Endothelial cell of umbilical vein (primary cell): ENCODE measurements around the gene NTN1. TPM values are rescaled to one million over a fixed set of nuclear protein-coding genes. Genes with fewer than 3 reads are reported as not detected.

Experiments
- BruUV-seq: library from RNA; stranded (reverse); fragments of 400-500 nt; replicated peaks from 2 replicates; lab custom pipeline; 2021; lab: Mats Ljungman, UMichigan
- CTCF ChIA-PET: fragments of 300-600, 350-600 bp; sonication (Branson Sonifier 250); formaldehyde crosslinking; loops from one replicate; lab custom pipeline; 2021; ENCODE audit warnings: antibody characterized with exemption, inconsistent platforms; lab: Charles Lee
- POLR2A ChIA-PET: fragments of 300-600, 350-600 bp; sonication (Branson Sonifier 250); formaldehyde crosslinking; loops from one replicate; lab custom pipeline; 2021; ENCODE audit warnings: antibody characterized with exemption, inconsistent platforms; lab: Charles Lee
- DNase-seq: peaks from one replicate; pipeline ENCODE4 v3.0.0-alpha.2; 2011; ENCODE audit warnings: low read depth, low spot score
- FAIRE-seq: peaks from 2 replicates; lab custom pipeline; 2011; peaks lifted over from hg19 to GRCh38; lab: Jason Lieb, UNC
- H2AFZ ChIP-seq: 2 replicates; pipeline ENCODE4 v1.6.0; 2012; ENCODE audit warnings: low read depth, low read length, control low read depth, inconsistent platforms
- H3K27ac ChIP-seq: 2 replicates; pipeline ENCODE4 v1.5.1; 2011; ENCODE audit warnings: low read depth, mild to moderate bottlenecking, control low read depth, low read length, moderate library complexity; ENCODE audit not compliant: insufficient read depth
- H3K27me3 ChIP-seq, 2 experiments: 2 replicates each; pipeline versions ENCODE4 v1.6.0 to v1.6.1; 2011; ENCODE audit warnings: low read length in 2 of 2, mixed read lengths in 1 of 2; ENCODE audit not compliant: control insufficient read depth in 2 of 2, insufficient read depth in 2 of 2
- H3K36me3 ChIP-seq, 2 experiments: 2 replicates in 1 of 2; 3 replicates in 1 of 2; pipeline ENCODE4 v1.5.1; 2011; ENCODE audit warnings: low read length in 2 of 2, mild to moderate bottlenecking in 1 of 2, moderate library complexity in 1 of 2; ENCODE audit not compliant: control insufficient read depth in 2 of 2, insufficient read depth in 2 of 2; ENCODE audit errors: extremely low read depth in 1 of 2
- H3K4me1 ChIP-seq: 3 replicates; pipeline ENCODE4 v1.5.1; 2011; ENCODE audit warnings: mild to moderate bottlenecking, low read length; ENCODE audit not compliant: control insufficient read depth, insufficient read depth; ENCODE audit errors: extremely low read depth
- H3K4me2 ChIP-seq: 2 replicates; pipeline ENCODE4 v1.6.1; 2011; ENCODE audit warnings: low read length, control low read depth, mixed read lengths; ENCODE audit not compliant: insufficient read depth
- H3K4me3 ChIP-seq, 3 experiments: fragments of 200-600 bp in 1 of 3; sonication (generic), shearing (Covaris generic) in 1 of 3; replicated peaks in 1 of 3; 2 replicates each; pipeline ENCODE4 v1.5.1; 2011 to 2016; ENCODE audit warnings: control low read depth in 3 of 3, low read length in 3 of 3, mild to moderate bottlenecking in 2 of 3, inconsistent platforms in 1 of 3, low read depth in 1 of 3, moderate library complexity in 1 of 3; ENCODE audit not compliant: insufficient read depth in 1 of 3
- H3K79me2 ChIP-seq: 2 replicates; pipeline ENCODE4 v1.6.0; 2012; ENCODE audit warnings: low read length, inconsistent platforms; ENCODE audit not compliant: control insufficient read depth, insufficient read depth
- H3K9ac ChIP-seq: replicated peaks from 2 replicates; pipeline ENCODE3; 2011; ENCODE audit warnings: low read length, control low read depth; ENCODE audit not compliant: insufficient read depth; ENCODE audit errors: extremely low read depth
- H3K9me1 ChIP-seq: replicated peaks from 3 replicates; pipeline ENCODE4 v1.6.0; 2011; ENCODE audit warnings: mild to moderate bottlenecking, low read length; ENCODE audit not compliant: control insufficient read depth, insufficient read depth; ENCODE audit errors: extremely low read depth
- H3K9me3 ChIP-seq: replicated peaks from 2 replicates; pipeline ENCODE4 v1.5.1; 2012; ENCODE audit warnings: low read length, inconsistent platforms; ENCODE audit not compliant: control insufficient read depth, insufficient read depth
- H4K20me1 ChIP-seq: replicated peaks from 2 replicates; pipeline ENCODE3; 2011; ENCODE audit warnings: mild to moderate bottlenecking, low read length; ENCODE audit not compliant: control insufficient read depth, insufficient read depth; ENCODE audit errors: extremely low read depth
- CTCF ChIP-seq, 2 donors: IDR thresholded peaks; 1 replicate in 1 of 2; 2 replicates in 1 of 2; pipeline ENCODE4 v1.5.1; 2011; ENCODE audit warnings: low read length in 2 of 2, mild to moderate bottlenecking in 2 of 2, moderate library complexity in 2 of 2, control low read depth in 1 of 2, inconsistent platforms in 1 of 2, low read depth in 1 of 2; ENCODE audit not compliant: insufficient read depth in 1 of 2; ENCODE audit errors: extremely low read depth in 1 of 2
- EZH2 ChIP-seq: IDR thresholded peaks from 2 replicates; pipeline ENCODE4 v1.6.1; 2012; ENCODE audit warnings: borderline replicate concordance, low read depth, mild to moderate bottlenecking, moderate library complexity, low read length, inconsistent platforms; ENCODE audit not compliant: severe bottlenecking
- FOS ChIP-seq: IDR thresholded peaks from 2 replicates; pipeline ENCODE4 v1.6.1; 2011; ENCODE audit warnings: mild to moderate bottlenecking, low read length, moderate library complexity, borderline replicate concordance; ENCODE audit not compliant: insufficient read depth
- GATA2 ChIP-seq: IDR thresholded peaks from 2 replicates; pipeline ENCODE4 v1.7.0; 2011; ENCODE audit warnings: low read depth, mild to moderate bottlenecking, moderate library complexity, mixed read lengths, low read length; ENCODE audit not compliant: insufficient read length, insufficient read depth
- JUN ChIP-seq: IDR thresholded peaks from 2 replicates; pipeline ENCODE4 v1.6.1; 2011; ENCODE audit warnings: borderline replicate concordance, low read depth; ENCODE audit not compliant: insufficient read length, insufficient read depth
- MYC ChIP-seq: IDR thresholded peaks from one replicate; pipeline ENCODE4 v1.6.1; 2011; ENCODE audit warnings: mild to moderate bottlenecking, low read depth, low read length
- POLR2A ChIP-seq: IDR thresholded peaks from 2 replicates; pipeline ENCODE4 v1.6.1; 2012; ENCODE audit warnings: low read depth, mild to moderate bottlenecking, control low read depth, low read length
- POLR2AphosphoS5 ChIP-seq: IDR thresholded peaks from 2 replicates; pipeline ENCODE4 v1.6.1; 2012; ENCODE audit warnings: low read depth, mild to moderate bottlenecking, control low read depth, low read length, moderate library complexity; ENCODE audit not compliant: insufficient read depth
- dilution Hi-C: fragments of 300-500 bp; cut with MboI; formaldehyde crosslinking; loops from one replicate; pipeline ENCODE4 v1.15.0; 2019; ENCODE audit warnings: low sequenced_read_pairs; ENCODE audit not compliant: extremely low pct_ligation_motif_present
- intact Hi-C: fragments of 100-400 bp; cut with micrococcal nuclease; formaldehyde crosslinking; loops from one replicate; pipeline ENCODE4 v1.10.0; 2022
- polyA plus RNA-seq, 4 experiments: library from polyadenylated mRNA; depleted of rRNA in 3 of 4; stranded (reverse) in 3 of 4; unstranded in 1 of 4; fragments of >200 nt; gene quantifications; 2 replicates each; pipeline versions ENCODE4 v1.2.1 to v1.2.3, GENCODE V29; 2011 to 2012; ENCODE audit warnings: missing spikeins in 1 of 4
- total RNA-seq: library from RNA; stranded (reverse); gene quantifications from 2 replicates; pipeline ENCODE4 v1.2.3, GENCODE V29; 2021
- TF ChIP-seq, protein P1 (sequence below): IDR thresholded peaks from 2 replicates; pipeline ENCODE4 v1.6.1; 2011; ENCODE audit not compliant: insufficient read depth, insufficient read length

Gene NTN1
- total and polyA plus RNA-seq, 2 donors (not counting 3 experiments of a cell fraction or from before 2014, with no cell fraction given), result 0.10 to 0.18 TPM

DNA sequence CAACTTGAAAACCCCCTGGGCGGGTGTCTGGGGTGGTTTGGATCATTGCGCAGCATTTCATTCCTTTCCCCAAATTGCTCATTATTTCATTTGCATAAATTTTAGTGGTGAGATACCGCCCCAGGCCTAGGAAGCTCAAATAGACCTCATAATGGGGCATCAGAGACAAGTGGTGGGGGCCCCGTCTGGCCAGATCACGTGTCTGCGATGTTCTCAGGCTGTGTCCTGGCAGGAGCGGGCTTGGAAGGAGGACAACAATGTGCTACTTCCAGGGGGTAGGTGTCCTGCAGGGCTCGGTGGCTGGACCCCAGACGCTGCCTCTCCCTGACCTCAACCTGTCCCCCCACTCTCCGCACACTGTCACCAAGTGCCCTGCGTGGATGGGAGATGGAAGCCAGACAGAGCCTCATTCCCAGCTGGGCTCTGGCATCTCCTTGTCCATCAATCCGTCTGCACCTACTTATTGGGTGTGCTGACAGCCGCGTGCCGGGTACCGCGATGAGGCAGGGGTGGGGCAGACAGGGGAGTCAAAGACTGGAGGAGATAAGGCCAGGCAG lies 116.9 kb downstream of the NTN1 start:
- Histone ChIP-seq H4K20me1 (no peaks in the 10 kb centered on the region), H3K27ac (no peak overlapping the region), H3K9me1 (no peaks in the 10 kb centered on the region), H3K36me3 (no peaks in the 10 kb centered on the region), H3K4me3 (no peak overlapping the region), H3K27me3 (no peaks in the 10 kb centered on the region), H3K4me1 (no peaks in the 10 kb centered on the region), H3K4me2 (no peak overlapping the region), H2AFZ (no peak overlapping the region), H3K79me2 (no peaks in the 10 kb centered on the region), H3K9ac (no peak overlapping the region), H3K9me3 (no peaks in the 10 kb centered on the region)
- intact Hi-C loops, result no loop called here
- BruUV-seq, result no TSS peak
- ChIA-PET CTCF (no interaction called here), POLR2A (no interaction called here)
- dilution Hi-C loops, result no loop called here
- no peak for DNase-seq
- TF ChIP-seq EZH2 (no peak), MYC (no peak), POLR2A (no peak), FOS (no peak), JUN (no peak), GATA2 (no peak), CTCF (IDR thresholded peaks at IDR 0.05; ENCODE audit: extremely low read depth in 1 of 2, insufficient read depth in 1 of 2, low read depth in 1 of 2, low read length in 2 of 2) (no peak), POLR2AphosphoS5 (no peak)
- TF ChIP-seq, protein P1, sequence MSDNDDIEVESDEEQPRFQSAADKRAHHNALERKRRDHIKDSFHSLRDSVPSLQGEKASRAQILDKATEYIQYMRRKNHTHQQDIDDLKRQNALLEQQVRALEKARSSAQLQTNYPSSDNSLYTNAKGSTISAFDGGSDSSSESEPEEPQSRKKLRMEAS, result no peak
- FAIRE-seq, result no peak
